Measurements from ENCODE around the gene DOCK2. TPM values are rescaled to one million over a fixed set of nuclear protein-coding genes. Genes with fewer than 3 reads are reported as not detected.

DOCK2 gene
- total RNA-seq, 1 experiment from 2014 or later: 4.6 TPM

- ChIA-PET POLR2A (no interaction called here), CTCF (no interaction called here)
- no peak for ATAC-seq
- no peak for DNase-seq (ENCODE audit: low spot score)
- no peaks in the 10 kb centered on the region for H3K36me3 Mint-ChIP-seq
- H3K9me3 Mint-ChIP-seq: no peaks in the 10 kb centered on the region
- H3K27ac Mint-ChIP-seq: no peak overlapping the region
- H3K27me3 Mint-ChIP-seq (ENCODE audit: low read depth): peaks cover 13% of the 10 kb centered on the region
- no peak for TF ChIP-seq MYBL2 (CRISPR knock-in tag; IDR thresholded peaks at IDR 0.05)
- peaks cover 12% of the 10 kb centered on the region for H3K4me1 Mint-ChIP-seq
- H3K4me3 Mint-ChIP-seq: no peak overlapping the region
Observed at GRCh38 chr5:169911448-169912212, 274.6 kb downstream of the DOCK2 start.

DNA sequence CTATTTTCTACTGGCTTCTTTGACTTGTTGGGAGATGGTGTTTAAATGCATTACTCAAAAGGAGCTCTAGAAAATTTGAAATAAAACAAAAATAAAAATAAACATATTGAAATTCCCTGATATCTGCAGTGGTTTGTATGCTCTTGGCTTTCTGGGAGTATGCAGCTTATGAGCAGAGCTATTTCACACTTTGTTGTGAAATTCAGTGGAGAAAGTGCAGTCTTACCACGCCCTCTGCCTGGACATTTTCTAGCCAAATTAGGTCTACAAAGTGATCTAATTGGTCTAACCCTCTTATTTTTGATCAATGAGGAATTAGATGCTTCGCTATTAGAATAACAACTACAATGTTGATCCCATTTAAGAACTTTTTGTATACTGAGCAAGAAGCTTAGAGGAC, 276.4 kb downstream of the DOCK2 start:
- TF ChIP-seq SMAD3 (CRISPR knock-in tag; IDR thresholded peaks at IDR 0.05; ENCODE audit: borderline replicate concordance) (no peak), JUN (CRISPR knock-in tag; IDR thresholded peaks at IDR 0.05) (no peak), KAT7 (CRISPR knock-in tag; IDR thresholded peaks at IDR 0.05; ENCODE audit: borderline replicate concordance) (no peak), ZNF425 (CRISPR knock-in tag; conservative IDR thresholded peaks at IDR 0.05) (no peak), RELA (CRISPR knock-in tag; IDR thresholded peaks at IDR 0.05; ENCODE audit: borderline replicate concordance) (no peak), GABPB1 (CRISPR knock-in tag; IDR thresholded peaks at IDR 0.05) (no peak), E2F4 (CRISPR knock-in tag; IDR thresholded peaks at IDR 0.05; ENCODE audit: borderline replicate concordance, low read depth) (no peak), USF2 (CRISPR knock-in tag; IDR thresholded peaks at IDR 0.05) (no peak), OVOL2 (CRISPR knock-in tag; IDR thresholded peaks at IDR 0.05; ENCODE audit: borderline replicate concordance) (no peak)
- H3K27ac Mint-ChIP-seq: no peak overlapping the region
- no peaks in the 10 kb centered on the region for H3K36me3 Mint-ChIP-seq
- peaks cover 5% of the 10 kb centered on the region for H3K27me3 Mint-ChIP-seq (ENCODE audit: low read depth)
- H3K4me3 Mint-ChIP-seq: no peak overlapping the region
- no peaks in the 10 kb centered on the region for H3K9me3 Mint-ChIP-seq
- ChIA-PET CTCF (interaction anchor here (1.7 kb wide), 1 partner anchor 67 kb away, joined by 9 read pairs; the partner anchor contains the start of gene INSYN2B), POLR2A (no interaction called here)
- no peak for DNase-seq (ENCODE audit: low spot score)
- ATAC-seq: no peak
- H3K4me1 Mint-ChIP-seq: no peaks in the 10 kb centered on the region

GRCh38 chr5:169914766-169915165, 277.7 kb downstream of the DOCK2 start:
- Mint-ChIP-seq H3K27me3 (ENCODE audit: low read depth) (peaks cover 1% of the 10 kb centered on the region; the same call in 1 of the 2 replicates), H3K9me3 (no peaks in the 10 kb centered on the region), H3K36me3 (no peaks in the 10 kb centered on the region), H3K4me3 (no peak overlapping the region), H3K27ac (no peak overlapping the region), H3K4me1 (no peaks in the 10 kb centered on the region)
- ChIA-PET CTCF (interaction anchor here (0.5 kb wide), 1 partner anchor 10 kb away, joined by 4 read pairs; no protein-coding TSS in a partner anchor), POLR2A (no interaction called here)
- ATAC-seq (peak; percentile 61), DNase-seq (ENCODE audit: low spot score) (peak; percentile 25)
- TF ChIP-seq ATF1 (CRISPR knock-in tag; IDR thresholded peaks at IDR 0.05) (no peak), IRF2 (CRISPR knock-in tag; IDR thresholded peaks at IDR 0.05; ENCODE audit: borderline replicate concordance, low read depth) (no peak), PRDM15 (CRISPR knock-in tag; IDR thresholded peaks at IDR 0.05) (no peak), ATF3 (CRISPR knock-in tag; conservative IDR thresholded peaks at IDR 0.05) (no peak), PRRX2 (CRISPR knock-in tag; IDR thresholded peaks at IDR 0.05) (no peak), ZNF219 (CRISPR knock-in tag; IDR thresholded peaks at IDR 0.05; ENCODE audit: borderline replicate concordance) (no peak), TP53 (CRISPR knock-in tag; IDR thresholded peaks at IDR 0.05) (no peak), ZNF396 (CRISPR knock-in tag; IDR thresholded peaks at IDR 0.05; ENCODE audit: borderline replicate concordance) (no peak), NFE2L1 (CRISPR knock-in tag; IDR thresholded peaks at IDR 0.05) (no peak), SMAD3 (CRISPR knock-in tag; IDR thresholded peaks at IDR 0.05; ENCODE audit: borderline replicate concordance) (no peak), ZNF425 (CRISPR knock-in tag; conservative IDR thresholded peaks at IDR 0.05) (no peak)
- TF ChIP-seq, protein P1, sequence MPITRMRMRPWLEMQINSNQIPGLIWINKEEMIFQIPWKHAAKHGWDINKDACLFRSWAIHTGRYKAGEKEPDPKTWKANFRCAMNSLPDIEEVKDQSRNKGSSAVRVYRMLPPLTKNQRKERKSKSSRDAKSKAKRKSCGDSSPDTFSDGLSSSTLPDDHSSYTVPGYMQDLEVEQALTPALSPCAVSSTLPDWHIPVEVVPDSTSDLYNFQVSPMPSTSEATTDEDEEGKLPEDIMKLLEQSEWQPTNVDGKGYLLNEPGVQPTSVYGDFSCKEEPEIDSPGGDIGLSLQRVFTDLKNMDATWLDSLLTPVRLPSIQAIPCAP (CRISPR knock-in tag; IDR thresholded peaks at IDR 0.05): no peak

Data from WTC11 (cell line).